ENCODE data around the gene PRRC2B.

DNA sequence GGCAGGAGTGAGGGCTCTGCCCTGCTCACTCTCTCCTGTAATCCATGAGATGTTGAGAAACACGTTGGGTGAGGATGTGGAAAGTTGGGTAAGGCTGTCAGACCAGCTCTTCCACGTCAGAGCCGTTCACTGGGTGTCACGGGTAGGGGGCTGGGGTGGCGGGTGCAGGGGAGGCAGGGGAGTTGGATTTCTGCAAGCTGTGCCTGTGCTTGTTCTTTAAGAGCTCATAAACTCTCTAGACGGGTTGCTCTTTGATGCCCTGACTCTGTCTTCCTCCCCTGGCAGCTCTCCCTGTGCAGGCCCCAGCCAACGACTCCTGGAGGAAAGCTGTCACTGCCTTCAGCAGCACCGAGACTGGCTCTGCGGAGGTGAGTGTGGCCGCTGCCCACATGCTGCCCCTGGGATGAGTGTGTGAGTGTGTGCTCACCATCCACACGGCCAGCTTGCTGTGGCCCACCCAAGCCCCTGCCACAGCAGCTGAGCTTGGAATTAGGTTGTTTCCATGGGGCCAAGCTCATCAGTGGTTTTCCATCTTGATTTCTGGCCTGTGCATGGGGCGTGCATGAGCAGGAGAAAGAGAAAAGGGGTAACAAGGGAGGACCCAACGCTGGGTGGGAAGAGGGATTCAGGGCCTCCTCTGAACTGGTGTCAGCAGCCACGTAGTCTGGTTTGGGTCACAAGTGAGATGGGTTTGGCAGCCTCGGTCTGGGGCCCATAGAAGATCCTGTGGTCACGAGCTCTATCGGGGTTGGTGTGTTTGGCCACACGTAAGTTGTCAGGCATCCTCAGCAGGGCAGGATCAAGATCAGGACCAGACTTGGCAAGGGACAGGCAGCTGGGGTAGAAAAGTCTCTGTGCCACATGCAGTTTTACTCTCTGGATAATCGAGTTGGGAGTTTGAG is 87.8 kb downstream of the PRRC2B start:
- TF ChIP-seq POLR2AphosphoS5 (IDR thresholded peaks at IDR 0.05) (peak in 1 of 3 donors; percentile 57), POLR2A (IDR thresholded peaks at IDR 0.05) (no peak)
- TF ChIP-seq, protein P1, sequence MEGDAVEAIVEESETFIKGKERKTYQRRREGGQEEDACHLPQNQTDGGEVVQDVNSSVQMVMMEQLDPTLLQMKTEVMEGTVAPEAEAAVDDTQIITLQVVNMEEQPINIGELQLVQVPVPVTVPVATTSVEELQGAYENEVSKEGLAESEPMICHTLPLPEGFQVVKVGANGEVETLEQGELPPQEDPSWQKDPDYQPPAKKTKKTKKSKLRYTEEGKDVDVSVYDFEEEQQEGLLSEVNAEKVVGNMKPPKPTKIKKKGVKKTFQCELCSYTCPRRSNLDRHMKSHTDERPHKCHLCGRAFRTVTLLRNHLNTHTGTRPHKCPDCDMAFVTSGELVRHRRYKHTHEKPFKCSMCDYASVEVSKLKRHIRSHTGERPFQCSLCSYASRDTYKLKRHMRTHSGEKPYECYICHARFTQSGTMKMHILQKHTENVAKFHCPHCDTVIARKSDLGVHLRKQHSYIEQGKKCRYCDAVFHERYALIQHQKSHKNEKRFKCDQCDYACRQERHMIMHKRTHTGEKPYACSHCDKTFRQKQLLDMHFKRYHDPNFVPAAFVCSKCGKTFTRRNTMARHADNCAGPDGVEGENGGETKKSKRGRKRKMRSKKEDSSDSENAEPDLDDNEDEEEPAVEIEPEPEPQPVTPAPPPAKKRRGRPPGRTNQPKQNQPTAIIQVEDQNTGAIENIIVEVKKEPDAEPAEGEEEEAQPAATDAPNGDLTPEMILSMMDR (IDR thresholded peaks at IDR 0.05 in 8 of 11, conservative IDR thresholded peaks at IDR 0.05 in 3 of 11) = no peak

All from spleen (tissue), 7 donors.